Measurements from ENCODE around the gene CFAP46. TPM values are rescaled to one million over a fixed set of nuclear protein-coding genes. Genes with fewer than 3 reads are reported as not detected.
"Not testable (repeated sequence)": the region's sequence is repeated elsewhere in the genome, so short reads cannot be mapped to it uniquely, and the experiment has no call there.

Gene CFAP46
- total RNA-seq, 1 donor from 2014 or later: 5.2 TPM

DNA sequence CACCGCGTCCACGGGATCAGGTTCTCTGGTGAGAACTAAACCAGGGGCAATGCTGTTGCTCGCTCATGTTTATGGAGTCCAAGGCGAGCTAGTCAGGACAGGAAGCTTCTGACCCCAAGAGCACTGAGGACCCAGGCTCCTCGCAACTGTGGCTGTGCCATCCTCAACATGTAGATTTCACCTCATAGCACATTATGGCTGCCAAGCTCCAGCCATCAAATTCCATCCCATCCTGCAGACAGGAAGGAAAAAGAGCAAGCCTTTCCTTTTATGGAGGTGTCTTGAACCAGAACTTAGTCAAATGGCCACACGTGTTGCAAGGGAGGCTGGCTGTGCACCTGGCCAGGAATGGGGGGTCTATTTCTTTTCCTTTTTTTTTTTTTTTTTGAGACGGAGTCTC, 140.3 kb downstream of the CFAP46 start:
- peaks cover 10% of the 10 kb centered on the region for H3K27me3 Mint-ChIP-seq (ENCODE audit: unreplicated experiment)
- H3K9me3 Mint-ChIP-seq (ENCODE audit: unreplicated experiment): peaks cover 4% of the 10 kb centered on the region
- no peak overlapping the region for H3K4me3 Mint-ChIP-seq (ENCODE audit: unreplicated experiment)
- peaks cover 4% of the 10 kb centered on the region for H3K4me1 Mint-ChIP-seq (ENCODE audit: low read depth, unreplicated experiment)
- DNase-seq: no peak
- TF ChIP-seq, protein P1, sequence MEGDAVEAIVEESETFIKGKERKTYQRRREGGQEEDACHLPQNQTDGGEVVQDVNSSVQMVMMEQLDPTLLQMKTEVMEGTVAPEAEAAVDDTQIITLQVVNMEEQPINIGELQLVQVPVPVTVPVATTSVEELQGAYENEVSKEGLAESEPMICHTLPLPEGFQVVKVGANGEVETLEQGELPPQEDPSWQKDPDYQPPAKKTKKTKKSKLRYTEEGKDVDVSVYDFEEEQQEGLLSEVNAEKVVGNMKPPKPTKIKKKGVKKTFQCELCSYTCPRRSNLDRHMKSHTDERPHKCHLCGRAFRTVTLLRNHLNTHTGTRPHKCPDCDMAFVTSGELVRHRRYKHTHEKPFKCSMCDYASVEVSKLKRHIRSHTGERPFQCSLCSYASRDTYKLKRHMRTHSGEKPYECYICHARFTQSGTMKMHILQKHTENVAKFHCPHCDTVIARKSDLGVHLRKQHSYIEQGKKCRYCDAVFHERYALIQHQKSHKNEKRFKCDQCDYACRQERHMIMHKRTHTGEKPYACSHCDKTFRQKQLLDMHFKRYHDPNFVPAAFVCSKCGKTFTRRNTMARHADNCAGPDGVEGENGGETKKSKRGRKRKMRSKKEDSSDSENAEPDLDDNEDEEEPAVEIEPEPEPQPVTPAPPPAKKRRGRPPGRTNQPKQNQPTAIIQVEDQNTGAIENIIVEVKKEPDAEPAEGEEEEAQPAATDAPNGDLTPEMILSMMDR (IDR thresholded peaks at IDR 0.05; ENCODE audit: partially characterized antibody, unreplicated experiment): no peak
- H3K27ac Mint-ChIP-seq (ENCODE audit: unreplicated experiment): no peak overlapping the region
- no peaks in the 10 kb centered on the region for H3K36me3 Mint-ChIP-seq (ENCODE audit: unreplicated experiment)

DNA sequence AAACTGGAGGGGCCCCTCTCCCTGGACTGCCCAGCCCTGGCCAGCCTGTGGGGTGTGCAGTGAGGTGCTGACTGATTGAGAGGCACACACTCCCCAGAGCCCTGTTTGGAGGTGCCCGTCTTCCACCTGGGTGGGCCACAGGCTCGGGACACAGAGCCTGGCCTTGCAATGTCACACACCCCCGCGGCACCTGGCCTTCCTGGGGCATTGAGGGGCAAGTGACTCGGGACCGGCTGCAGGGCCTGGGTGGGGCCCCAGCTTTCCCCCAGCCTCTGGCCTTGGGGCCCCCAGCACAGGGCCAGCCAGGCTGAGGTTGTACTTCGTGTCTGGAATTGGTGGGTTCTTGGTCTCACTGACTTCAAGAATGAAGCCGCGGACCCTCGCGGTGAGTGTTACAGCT, 142.5 kb downstream of the CFAP46 start:
- no peaks in the 10 kb centered on the region for H3K36me3 Mint-ChIP-seq (ENCODE audit: unreplicated experiment)
- peaks cover 4% of the 10 kb centered on the region for H3K9me3 Mint-ChIP-seq (ENCODE audit: unreplicated experiment)
- H3K4me1 Mint-ChIP-seq (ENCODE audit: low read depth, unreplicated experiment): peaks cover 3% of the 10 kb centered on the region
- H3K27me3 Mint-ChIP-seq (ENCODE audit: unreplicated experiment): peaks cover 10% of the 10 kb centered on the region
- no peak overlapping the region for H3K4me3 Mint-ChIP-seq (ENCODE audit: unreplicated experiment)
- H3K27ac Mint-ChIP-seq (ENCODE audit: unreplicated experiment): no peak overlapping the region
- DNase-seq: no peak
- TF ChIP-seq, protein P1 (IDR thresholded peaks at IDR 0.05; ENCODE audit: partially characterized antibody, unreplicated experiment): no peak

DNA sequence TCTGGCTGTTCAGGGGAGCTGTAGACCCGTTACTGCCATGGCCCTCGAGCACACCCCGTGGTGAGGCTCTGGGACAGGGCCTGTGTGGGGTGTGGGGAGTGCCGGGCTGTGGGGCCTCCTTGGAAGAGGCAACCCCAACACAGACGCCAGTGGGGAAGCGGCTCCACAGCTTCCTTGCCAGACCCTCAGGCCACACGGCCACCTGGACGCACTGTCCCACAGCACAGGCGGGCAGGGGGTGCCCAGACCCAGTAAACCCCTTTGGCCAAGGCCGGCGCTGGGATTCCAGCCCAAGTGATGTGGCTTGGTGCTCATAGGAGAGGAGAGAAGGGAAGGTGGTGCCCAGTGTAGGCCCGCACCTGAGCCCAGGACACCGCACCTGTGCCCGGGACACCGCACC, 143.5 kb downstream of the CFAP46 start:
- Mint-ChIP-seq H3K9me3 (ENCODE audit: unreplicated experiment) (peaks cover 4% of the 10 kb centered on the region), H3K4me3 (ENCODE audit: unreplicated experiment) (no peak overlapping the region), H3K36me3 (ENCODE audit: unreplicated experiment) (no peaks in the 10 kb centered on the region), H3K4me1 (ENCODE audit: low read depth, unreplicated experiment) (peaks cover 3% of the 10 kb centered on the region), H3K27me3 (ENCODE audit: unreplicated experiment) (peaks cover 6% of the 10 kb centered on the region), H3K27ac (ENCODE audit: unreplicated experiment) (no peak overlapping the region)
- TF ChIP-seq, protein P1 (IDR thresholded peaks at IDR 0.05; ENCODE audit: partially characterized antibody, unreplicated experiment): no peak
- no peak for DNase-seq

DNA sequence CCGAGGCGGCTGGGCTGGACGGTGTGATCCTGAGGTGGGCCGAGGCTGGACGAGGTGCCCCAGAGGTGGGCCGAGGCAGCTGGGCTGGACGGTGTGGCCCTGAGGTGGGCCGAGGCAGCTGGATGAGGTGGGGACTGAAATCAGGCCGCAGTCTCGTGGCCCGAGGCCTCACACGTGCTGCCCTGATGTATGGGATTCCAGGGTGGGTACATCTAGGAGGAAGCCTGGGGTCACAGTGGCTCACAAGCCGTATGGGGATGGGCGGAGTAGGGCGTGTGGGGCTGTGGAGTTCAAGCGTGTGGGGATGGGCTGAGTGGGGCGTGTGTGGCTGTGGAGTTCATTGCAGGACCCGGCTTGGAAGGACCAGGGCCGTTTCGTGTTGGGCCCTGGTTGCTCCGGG, 144.0 kb downstream of the CFAP46 start:
- H3K9me3 Mint-ChIP-seq (ENCODE audit: unreplicated experiment): peaks cover 4% of the 10 kb centered on the region
- TF ChIP-seq, protein P1 (IDR thresholded peaks at IDR 0.05; ENCODE audit: partially characterized antibody, unreplicated experiment): no peak
- H3K4me3 Mint-ChIP-seq (ENCODE audit: unreplicated experiment): no peak overlapping the region
- H3K36me3 Mint-ChIP-seq (ENCODE audit: unreplicated experiment): no peaks in the 10 kb centered on the region
- H3K27me3 Mint-ChIP-seq (ENCODE audit: unreplicated experiment): peaks cover 6% of the 10 kb centered on the region
- H3K4me1 Mint-ChIP-seq (ENCODE audit: low read depth, unreplicated experiment): peaks cover under 1% of the 10 kb centered on the region
- no peak overlapping the region for H3K27ac Mint-ChIP-seq (ENCODE audit: unreplicated experiment)
- DNase-seq: no peak

DNA sequence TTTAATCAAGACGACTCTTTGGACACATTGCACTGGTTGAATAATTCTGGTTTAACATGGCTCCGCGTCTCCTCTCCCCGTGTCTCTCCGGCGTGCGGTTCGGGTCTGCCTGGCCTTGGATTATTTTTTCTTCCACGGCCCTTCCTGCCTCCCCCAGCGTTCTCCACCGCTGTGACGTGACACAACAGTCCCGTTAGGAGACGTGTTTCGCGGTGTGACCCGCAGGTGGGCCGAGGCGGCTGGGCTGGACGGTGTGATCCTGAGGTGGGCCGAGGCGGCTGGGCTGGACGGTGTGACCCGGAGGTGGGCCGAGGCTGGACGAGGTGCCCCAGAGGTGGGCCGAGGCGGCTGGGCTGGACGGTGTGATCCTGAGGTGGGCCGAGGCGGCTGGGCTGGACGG, 144.4 kb downstream of the CFAP46 start:
- not testable (repeated sequence) for DNase-seq; H3K9me3 Mint-ChIP-seq (ENCODE audit: unreplicated experiment); H3K27ac Mint-ChIP-seq (ENCODE audit: unreplicated experiment); H3K4me3 Mint-ChIP-seq (ENCODE audit: unreplicated experiment); H3K36me3 Mint-ChIP-seq (ENCODE audit: unreplicated experiment); H3K4me1 Mint-ChIP-seq (ENCODE audit: low read depth, unreplicated experiment); H3K27me3 Mint-ChIP-seq (ENCODE audit: unreplicated experiment)

DNA sequence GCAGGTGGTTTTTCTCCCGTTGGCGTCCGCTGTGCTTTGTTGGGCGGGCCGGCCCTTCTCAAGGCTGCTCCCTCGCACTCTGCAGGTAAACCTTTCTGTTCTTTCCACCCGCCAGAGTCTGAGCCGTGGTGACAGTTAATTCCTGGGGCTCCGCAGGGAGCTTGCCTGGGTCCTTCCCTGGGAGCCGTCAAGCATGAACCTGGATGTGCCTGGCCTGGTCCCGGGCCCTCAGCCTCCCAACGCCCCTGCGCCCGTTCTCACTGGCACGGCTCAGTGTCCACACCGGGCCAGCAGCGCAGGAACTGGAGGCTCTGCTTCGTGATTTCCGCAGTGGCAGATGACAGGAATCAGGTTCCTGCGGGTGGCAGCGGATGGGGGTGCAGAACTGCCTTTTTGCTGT, 145.5 kb downstream of the CFAP46 start:
- Mint-ChIP-seq H3K9me3 (ENCODE audit: unreplicated experiment) (peaks cover 2% of the 10 kb centered on the region), H3K4me3 (ENCODE audit: unreplicated experiment) (no peak overlapping the region), H3K27me3 (ENCODE audit: unreplicated experiment) (peaks cover 6% of the 10 kb centered on the region), H3K36me3 (ENCODE audit: unreplicated experiment) (no peaks in the 10 kb centered on the region), H3K27ac (ENCODE audit: unreplicated experiment) (no peak overlapping the region), H3K4me1 (ENCODE audit: low read depth, unreplicated experiment) (no peaks in the 10 kb centered on the region)
- no peak for DNase-seq
- TF ChIP-seq, protein P1 (IDR thresholded peaks at IDR 0.05; ENCODE audit: partially characterized antibody, unreplicated experiment): no peak

Measured in glutamatergic neuron (in vitro differentiated cells).